ENCODE measurements around the gene FMO1. TPM values are rescaled to one million over a fixed set of nuclear protein-coding genes. Genes with fewer than 3 reads are reported as not detected.
"Not testable (repeated sequence)": the region's sequence is repeated elsewhere in the genome, so short reads cannot be mapped to it uniquely, and the experiment has no call there.

The FMO1 gene
- polyA plus RNA-seq, 1 donor, result 3.8 TPM

DNA sequence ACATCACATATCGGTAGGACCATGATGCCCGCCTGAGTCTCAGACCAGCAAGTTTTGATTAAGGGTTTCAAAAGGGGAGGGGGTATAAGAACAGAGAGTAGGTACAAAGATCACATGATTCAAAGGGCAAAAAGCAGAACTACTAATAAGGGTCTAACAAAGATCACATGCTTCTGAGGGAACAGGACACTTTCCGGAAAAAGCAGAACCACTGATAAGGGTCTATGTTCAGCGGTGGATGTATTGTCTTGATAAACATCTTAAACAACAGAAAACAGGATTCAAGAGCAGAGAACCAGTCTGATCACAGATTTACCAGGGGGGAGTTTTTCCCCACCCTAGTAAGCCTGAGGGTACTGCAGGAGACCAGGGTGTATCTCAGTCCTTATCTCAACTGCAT, 12.1 kb upstream of the FMO1 start:
- DNase-seq (ENCODE audit: low read depth), result not testable (repeated sequence)

DNA sequence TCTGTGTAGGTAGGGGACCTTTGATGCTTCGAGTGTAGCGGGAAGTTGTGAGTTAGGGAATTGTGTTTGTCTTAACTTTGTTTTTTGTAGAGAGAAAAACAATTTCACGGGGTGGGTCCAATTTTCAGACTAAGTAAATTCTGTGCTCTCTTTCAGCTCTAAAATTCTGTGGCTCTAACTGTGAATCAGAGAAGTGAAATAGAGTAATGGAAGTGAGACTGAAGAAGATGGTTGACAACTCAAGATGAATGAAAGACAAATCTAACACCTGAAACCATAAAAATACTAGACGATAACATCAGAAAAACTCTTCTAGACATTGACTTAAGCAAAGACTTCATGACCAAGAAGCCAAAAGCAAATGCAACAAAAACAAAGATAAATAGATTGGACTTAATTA, 4.4 kb upstream of the FMO1 start:
- DNase-seq (ENCODE audit: low read depth), result no peak

DNA sequence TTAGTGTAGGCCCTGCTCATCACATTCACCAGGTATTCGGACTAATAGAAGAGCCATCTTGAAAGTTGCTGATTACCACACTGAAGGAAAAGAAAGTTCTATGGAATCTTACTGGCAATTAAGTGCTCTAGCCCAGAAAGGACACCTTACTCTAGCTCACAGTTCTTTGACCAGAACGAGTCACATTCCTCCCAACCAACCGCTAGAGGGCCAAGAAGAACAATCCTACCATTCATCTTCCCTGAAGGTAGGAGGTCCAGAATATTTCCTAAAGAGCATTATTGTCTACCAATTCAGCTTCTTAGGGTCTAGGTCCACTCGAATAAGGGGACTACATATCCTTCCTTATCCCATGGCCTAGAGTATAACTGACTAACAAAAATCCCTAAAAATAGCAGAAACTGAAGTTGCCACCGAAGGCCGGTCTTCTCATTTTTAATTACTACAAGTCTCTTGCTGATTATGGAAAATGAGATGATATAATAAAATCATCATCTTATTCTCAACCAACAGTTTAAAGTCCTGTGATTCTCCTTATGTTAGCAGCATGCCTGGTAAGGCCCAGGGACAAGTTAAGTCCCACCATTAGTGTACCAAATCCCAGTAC, 2.7 kb upstream of the FMO1 start:
- no peak for DNase-seq (ENCODE audit: low read depth)

DNA sequence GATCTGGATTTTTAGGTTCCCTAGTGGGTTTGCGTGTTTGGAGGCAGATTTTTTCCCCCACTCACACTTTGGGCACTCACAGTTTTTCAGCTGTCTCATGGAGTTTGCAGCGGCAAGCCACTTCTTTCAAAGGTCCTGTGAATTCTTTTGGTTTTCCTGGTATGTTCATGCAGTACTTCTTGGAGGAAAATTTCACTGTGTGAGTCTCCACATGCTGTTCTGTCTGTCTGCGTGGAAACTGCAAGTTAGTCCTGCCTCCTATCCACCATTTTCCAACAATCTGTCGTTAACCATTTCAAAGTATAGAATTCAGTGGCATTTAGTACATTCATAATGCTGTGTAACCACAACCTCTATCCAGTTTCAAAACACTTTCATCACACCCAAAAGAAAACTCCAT, 793 bp upstream of the FMO1 start:
- DNase-seq (ENCODE audit: low read depth), result no peak

DNA sequence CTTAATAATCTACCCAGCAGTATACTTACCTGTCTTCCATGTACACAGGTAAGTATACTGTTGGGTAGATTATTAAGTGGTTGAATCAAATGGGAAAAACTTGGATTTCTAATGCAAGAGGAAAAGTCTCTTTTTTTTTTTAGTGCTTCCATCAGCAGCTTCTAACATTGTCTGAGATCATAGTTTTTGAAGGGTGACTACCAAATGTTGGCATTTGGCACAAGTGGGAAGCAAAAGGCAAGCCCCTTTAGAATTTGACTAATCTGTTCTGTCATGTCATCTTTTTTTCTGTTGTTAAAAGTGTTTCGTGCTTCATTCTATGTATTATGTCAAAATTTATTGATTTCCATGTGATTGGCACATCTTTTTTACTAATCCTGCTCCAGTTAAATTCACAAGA, 547 bp downstream of the FMO1 start:
- no peak for DNase-seq (ENCODE audit: low read depth)

DNA sequence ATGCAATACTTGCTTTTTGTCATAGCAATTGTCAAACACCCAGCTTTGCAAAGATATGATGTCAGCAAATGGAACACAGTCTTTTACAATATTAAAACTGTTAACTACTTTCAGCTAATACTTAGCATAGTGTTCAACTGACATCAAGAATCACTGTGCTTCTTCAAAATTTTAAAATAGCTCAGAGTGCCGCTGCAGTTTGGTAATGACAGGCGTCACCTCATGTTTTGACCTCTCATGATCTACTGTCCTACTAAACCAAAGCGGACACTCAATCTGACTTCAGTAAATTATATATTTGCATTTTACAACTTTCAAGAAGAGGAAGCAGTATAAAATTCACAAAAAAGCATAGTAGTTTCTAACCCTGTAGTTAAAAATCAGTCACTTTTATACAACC, 2.0 kb downstream of the FMO1 start:
- no peak for DNase-seq (ENCODE audit: low read depth)

DNA sequence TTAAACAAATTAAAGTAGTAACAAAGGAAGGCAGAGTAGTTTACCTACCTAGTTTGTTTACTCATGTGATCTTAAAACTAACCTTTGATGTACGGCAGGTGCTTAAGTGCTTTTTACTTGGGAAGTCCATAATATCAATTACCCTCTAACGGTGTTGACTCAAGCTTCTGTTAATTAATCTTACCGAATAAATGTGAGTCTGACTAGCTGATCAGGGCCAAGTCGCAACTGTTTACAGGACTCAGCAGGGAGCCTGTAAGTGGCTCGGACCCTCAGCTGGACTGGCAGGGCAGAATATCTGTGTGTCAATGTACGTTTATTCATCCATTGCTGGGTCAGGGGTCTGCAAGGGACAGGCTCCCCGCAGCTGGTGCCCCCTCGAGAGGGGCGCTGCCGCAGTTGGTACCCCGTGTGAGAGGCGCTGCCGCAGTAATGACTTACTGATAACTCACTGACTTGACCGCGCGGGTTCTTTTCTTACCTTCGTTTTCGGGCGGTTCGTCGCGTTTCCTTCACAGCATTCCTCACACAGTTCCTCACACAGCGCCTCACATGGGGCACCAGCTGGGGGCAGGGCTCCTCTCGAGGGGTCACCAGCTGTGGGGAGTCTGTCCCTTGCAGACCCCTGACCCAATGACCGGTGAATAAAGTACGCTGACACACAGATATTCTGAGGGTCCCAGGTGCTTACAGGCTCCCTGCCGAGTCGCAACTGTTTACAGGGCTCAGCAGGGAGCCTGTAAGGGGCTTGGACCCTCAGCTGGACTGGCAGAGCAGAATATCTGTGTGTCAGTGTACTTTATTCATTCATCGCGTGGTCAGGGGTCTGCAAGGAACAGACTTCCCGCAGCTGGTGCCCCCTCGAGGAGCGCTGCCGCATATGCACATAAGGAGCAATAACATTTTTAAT, 3.0 kb downstream of the FMO1 start:
- peak; percentile 24 for DNase-seq (ENCODE audit: low read depth)

DNA sequence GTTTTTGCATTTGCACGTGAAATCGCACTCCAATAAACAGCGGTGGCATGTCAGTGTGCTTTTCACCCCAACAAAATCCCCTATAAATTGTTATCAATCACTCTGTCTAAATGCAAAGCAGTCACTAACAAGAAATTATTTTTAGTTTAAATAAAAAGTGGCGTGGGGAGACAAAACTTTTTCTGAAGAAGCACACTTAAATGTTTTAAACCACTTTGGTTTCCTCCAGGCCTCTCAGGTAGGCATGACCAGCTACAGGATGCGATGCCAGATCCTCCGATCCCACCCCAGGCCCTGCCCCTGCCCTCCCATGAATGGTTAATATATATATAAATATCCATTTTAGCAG, 3.6 kb downstream of the FMO1 start:
- no peak for DNase-seq (ENCODE audit: low read depth)

DNA sequence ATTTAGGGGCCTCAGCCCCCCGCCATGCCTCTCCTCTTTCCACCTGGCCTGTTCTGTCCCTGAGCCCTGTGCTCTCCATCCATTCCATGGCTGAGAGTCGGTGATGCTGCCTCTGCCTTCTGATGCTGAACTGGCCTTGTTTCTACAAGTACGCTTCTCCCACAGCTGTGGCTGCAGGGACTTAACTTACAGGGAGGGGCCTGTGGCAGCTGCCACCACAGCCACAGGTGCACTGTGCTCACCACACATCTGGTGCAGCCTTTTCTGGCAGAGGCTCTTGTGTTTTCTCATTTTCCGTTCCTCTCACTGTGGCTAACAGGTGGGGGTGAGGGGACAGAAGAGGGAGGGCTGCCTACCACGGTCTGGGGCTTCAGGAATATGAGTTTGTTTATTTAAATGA, 4.2 kb downstream of the FMO1 start:
- DNase-seq (ENCODE audit: low read depth), result no peak

DNA sequence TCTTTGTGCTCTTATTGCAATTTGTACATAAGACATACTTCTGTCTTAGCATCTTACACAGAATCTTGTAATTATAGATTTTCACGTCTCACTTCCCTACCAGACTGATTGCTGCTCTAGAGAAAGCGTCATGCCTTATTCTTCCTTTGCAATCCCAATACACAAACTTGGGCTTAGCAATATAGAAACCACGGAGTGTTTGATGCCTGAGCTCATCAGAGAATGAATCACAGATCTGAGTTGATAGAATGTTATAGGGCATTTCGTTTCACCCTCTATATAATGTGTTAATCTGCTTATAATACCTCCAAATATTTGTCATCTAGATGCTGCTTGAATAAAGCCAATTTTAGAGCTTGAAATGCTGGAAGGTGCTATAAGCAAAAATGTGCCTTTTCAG, 6.6 kb downstream of the FMO1 start:
- DNase-seq (ENCODE audit: low read depth), result no peak

DNA sequence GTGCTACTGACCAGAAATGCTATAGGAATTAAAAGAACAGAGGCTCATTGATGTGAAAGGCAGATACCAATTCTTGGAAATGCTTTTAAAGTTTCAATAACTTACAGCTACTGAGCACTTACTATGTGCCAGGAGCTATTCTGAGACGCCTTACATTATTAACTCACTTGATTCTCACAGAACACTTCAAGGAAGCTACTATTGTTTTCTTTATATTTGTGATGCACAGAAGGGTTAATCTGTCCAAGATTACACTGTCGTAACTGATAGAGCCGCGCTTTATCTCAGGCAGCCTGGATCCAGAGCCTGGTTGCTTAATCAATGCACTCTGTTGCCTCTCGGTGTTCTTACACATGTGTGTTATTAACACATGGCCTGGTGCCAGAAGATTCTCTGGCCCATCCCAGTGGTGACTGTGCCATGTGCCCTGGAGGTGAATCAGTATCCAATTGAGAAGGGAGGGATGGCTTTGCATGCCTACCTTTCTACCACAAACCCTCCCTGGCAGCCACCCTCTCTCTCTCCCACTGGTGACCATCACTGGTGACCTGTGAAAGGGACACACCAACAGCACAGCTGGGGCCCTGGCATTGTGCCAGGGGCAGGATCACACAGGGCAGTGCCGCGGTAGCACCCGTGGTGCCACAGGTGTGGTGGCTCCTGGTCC, 8.8 kb downstream of the FMO1 start:
- DNase-seq (ENCODE audit: low read depth), result no peak

DNA sequence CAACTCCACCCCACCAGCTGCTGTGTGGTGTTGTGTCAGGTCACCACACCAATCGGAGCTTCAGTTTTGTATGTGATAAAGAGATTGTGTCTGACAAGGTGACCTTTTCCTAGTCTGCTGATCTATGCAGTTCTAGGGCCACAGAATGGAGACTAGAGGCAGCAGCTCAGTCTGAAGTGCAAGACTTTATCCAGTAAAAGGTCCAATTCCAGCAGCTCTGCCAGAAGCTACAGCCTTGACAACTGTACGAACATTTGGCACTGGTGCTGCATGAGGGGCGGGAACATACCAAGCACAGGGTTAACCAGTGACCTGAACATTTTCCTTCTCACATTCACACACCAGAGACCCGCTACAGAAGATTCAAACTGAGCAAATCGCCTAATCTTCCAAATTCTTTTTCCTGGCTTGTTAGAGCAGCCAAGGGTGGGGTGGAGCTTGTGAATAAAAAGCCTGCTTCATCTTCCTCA, 9.3 kb downstream of the FMO1 start:
- DNase-seq (ENCODE audit: low read depth), result peak; percentile 25

DNA sequence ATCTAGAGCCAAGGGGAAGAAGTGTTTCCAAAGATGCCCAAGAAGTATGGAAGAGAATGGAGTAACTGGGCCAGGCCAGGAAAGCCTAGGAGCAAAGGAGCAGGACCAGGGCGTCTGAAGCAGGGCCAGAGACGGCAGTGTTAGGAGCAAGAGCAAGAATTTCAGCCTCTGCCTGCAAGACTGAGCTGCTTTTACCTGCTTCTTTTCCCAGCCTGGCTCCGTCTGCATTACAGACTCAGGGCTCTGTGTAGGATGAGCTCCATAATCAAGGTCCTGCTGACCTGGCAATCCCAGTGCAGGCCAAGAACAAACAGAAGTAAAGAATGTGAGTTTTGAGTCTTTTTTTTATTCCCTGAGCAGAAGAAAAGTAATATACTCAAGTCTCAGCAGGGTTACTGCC, 10.1 kb downstream of the FMO1 start:
- no peak for DNase-seq (ENCODE audit: low read depth)

DNA sequence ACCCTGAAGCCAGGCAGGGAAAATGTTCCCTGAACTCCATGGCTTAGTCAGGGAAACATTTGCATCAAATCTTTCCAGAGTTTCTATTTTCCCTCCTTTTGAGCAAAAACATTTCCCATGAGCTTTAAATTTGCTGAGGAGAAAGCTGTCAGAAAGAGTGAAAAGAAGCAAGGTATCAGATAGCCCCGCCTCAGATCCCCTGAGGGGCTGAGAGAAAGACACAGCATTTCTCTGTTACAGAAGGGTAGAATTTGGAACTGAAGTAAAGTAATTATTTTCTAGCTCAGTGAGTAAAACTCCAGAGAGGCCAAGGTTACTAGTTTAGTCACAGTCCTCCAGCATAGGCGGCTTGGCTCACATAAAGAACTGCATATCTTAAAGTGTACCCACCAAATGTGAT, 10.6 kb downstream of the FMO1 start:
- DNase-seq (ENCODE audit: low read depth), result no peak

DNA sequence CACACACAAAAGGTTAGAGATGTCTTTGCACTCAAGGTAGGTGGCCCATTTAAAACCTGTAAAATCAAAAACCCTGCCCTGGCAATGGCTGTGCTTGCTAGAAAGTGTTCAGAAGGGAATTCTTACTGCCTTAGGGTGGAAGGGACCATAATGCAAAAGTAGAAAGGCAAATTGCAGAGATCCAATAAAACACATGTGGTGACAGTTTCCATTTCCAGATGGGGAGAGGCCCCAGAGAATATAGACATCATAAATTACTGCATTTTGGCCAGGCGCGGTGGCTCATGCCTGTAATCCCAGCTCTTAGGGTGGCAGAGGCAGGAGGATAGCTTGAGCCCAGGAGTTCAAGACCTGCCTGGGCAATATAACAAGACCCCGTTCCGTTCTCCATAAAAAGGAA, 13.0 kb downstream of the FMO1 start:
- DNase-seq (ENCODE audit: low read depth), result no peak

DNA sequence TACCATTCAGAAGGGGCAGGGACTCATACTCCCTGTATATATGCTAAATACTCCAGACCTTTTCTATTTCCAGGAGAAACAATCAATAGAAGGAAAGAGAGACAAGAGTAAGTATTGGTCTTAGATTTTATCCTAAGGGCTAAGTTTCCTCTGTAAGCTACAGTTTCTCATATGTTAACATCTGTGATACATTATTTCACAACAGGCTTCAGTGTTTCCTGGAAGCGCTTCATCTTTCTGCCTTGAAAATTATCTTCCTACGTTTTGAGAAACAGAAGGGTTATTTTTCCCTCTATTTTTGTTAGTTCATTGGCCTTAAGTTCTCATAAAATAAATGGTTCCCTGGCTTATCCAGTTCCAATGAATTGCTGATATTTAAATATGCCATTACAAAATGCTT, 15.6 kb downstream of the FMO1 start:
- DNase-seq (ENCODE audit: low read depth), result peak; percentile 80

DNA sequence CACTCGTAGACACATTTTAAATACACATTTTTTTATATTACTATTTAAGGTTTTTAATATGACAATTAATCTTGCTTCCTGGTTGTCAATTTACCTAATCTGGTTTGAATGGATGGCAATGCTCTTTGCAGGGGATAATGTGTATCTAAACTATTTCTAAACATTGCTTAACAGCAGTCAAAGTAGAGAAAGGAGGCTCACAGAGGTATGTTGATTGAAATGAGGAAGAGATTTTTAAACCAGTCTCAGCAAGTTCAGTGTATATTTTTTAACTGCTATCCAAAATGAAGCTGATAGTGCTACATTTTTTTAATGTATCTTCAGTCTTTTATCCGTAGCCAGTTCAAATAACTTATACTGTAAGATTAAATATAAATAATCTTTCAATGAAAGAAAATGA, 17.4 kb downstream of the FMO1 start:
- no peak for DNase-seq (ENCODE audit: low read depth)

DNA sequence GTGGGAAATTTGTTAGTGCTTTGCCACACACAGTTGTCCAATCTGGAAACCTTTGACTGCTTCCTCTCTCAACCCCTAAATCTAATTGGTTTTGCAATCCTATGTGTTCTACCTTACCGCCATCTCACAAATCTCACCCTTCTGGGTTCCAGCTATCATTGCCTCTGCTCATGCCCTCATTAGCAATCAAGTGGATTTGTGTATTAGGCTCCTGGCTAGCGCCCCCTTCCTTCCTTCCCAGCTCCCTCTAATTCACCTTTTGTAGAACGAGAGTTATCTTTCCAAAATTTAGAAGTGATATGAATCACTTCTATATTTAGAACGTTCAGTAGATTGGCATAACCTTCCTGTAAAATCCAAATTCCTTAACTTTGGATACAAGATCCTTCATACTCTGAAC, 18.6 kb downstream of the FMO1 start:
- DNase-seq (ENCODE audit: low read depth), result no peak

DNA sequence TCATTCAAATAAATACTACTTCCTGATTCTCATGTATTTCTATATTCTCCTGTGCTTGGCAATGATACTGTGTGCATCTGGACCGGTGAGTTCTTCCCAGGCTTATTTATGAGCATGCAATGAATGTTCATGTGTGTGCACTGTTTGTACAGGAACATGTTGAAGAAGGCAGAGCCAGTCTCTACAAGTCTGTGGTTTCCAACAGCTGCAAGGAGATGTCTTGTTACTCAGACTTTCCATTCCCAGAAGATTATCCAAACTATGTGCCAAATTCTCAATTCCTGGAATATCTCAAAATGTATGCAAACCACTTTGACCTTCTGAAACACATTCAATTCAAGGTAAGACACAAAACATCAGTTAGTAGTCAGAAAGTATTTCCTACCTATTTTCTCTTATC, 19.1 kb downstream of the FMO1 start:
- DNase-seq (ENCODE audit: low read depth), result peak; percentile 49

DNA sequence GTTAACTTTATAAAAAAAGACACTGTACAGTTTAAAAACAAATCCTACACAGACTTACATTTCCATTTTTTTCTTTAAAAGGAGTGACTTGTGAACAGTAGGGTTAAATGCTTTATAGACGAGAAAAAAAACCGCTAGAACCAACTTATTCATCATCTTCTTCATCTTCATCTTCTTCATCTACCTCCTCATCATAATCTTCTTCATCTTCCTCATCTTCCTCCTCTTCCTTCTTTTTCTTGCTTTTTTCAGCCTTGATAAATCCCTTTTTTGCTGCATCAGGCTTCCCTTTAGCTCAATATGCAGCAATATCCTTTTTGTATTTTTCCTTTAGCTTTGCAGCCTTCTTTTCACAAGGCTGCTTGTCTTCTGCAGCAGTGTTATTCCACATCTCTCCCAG, 22.5 kb downstream of the FMO1 start:
- no peak for DNase-seq (ENCODE audit: low read depth)

DNA sequence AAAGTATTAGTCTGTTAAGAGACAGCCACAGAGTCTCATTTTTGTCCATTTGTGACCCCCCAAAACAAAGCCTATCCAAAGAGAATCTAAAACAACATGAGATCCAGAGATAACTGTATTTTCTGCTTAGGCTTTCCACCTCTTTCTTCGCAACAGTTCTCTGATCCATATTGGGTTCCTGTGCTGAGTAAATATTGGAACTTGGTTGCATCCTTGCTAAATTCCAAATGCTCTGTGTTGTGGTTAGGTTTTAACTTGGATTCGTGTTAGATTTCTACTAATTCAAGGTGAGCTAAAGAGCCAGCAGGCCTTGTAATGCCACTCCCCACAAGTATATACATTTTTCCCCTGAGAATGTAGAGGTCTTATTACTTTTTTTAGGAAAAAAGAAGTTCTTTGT, 29.2 kb downstream of the FMO1 start:
- no peak for DNase-seq (ENCODE audit: low read depth)

DNA sequence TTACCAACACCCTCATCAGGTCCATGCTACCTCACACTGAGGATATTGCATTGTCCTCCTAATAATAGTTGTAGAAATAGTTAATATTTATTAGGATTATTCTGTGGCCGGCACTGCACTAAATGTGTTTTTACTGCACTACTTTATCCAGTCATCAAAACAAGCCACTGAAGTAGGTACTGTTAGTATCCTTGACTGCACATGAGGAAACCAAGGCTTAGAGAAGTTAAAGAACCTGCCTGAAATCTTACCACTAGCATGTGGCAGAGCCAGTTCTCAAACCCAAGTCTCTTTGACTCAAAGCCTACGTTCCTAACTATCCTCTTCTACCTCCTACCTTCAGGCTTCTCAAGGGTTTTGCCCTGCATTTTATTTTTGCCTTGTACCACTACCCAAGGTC, 30.9 kb downstream of the FMO1 start:
- no peak for DNase-seq (ENCODE audit: low read depth)

DNA sequence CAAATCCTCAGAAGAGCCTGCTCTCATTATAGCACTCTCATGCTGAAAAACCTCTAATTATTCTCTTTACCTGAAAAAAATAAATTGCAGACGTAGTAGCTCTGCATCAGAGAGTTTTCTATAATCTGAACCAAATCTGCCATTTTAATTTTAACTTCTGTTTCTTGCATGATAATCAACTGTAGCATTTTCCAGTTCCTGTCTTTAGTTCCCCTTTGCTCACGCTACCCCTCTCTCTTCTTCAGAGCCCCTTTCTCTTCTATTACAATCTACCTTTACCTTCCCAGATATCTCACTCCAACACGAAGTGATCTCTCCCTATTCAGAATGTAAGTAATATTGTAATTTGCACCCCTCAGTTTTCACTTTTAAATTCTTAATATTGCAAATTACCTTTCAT, 31.4 kb downstream of the FMO1 start:
- DNase-seq (ENCODE audit: low read depth), result no peak

Data from forelimb muscle (tissue), 1 donor.